Limb (tissue), 2 donors: ENCODE measurements around the gene PTPRM.

Experiments
- DNase-seq, 2 donors: peaks; one replicate each; pipeline ENCODE4 v3.0.0-alpha.2; 2016; ENCODE audit errors: extremely low spot score in 2 of 2

The PTPRM gene

GRCh38 chr18:8272254-8272653, 705.1 kb downstream of the PTPRM start:
- DNase-seq: no peak

GRCh38 chr18:8274370-8274769, 707.3 kb downstream of the PTPRM start:
- no peak for DNase-seq

GRCh38 chr18:8276406-8276805, 709.3 kb downstream of the PTPRM start:
- DNase-seq: no peak

- DNase-seq: no peak
Observed at GRCh38 chr18:8277270-8277669, 710.2 kb downstream of the PTPRM start.

- DNase-seq: no peak
Observed at GRCh38 chr18:8279346-8279745, 712.2 kb downstream of the PTPRM start.

- DNase-seq: no peak
Observed at GRCh38 chr18:8279781-8280330, 712.7 kb downstream of the PTPRM start.

GRCh38 chr18:8283891-8284585, 716.9 kb downstream of the PTPRM start:
- no peak for DNase-seq

- DNase-seq: no peak
Observed at GRCh38 chr18:8286303-8286702, 719.2 kb downstream of the PTPRM start.

GRCh38 chr18:8287196-8287885, 720.2 kb downstream of the PTPRM start:
- no peak for DNase-seq

GRCh38 chr18:8288472-8289195, 721.5 kb downstream of the PTPRM start:
- no peak for DNase-seq

GRCh38 chr18:8290435-8290834, 723.3 kb downstream of the PTPRM start:
- no peak for DNase-seq

GRCh38 chr18:8290913-8291312, 723.8 kb downstream of the PTPRM start:
- DNase-seq: no peak

GRCh38 chr18:8293184-8293583, 726.1 kb downstream of the PTPRM start:
- DNase-seq: no peak

- no peak for DNase-seq
Observed at GRCh38 chr18:8296886-8297616, 729.9 kb downstream of the PTPRM start.

- DNase-seq: no peak
Observed at GRCh38 chr18:8298186-8298585, 731.1 kb downstream of the PTPRM start.

GRCh38 chr18:8299054-8299980, 732.2 kb downstream of the PTPRM start:
- DNase-seq: no peak

GRCh38 chr18:8300751-8301410, 733.8 kb downstream of the PTPRM start:
- DNase-seq: no peak

GRCh38 chr18:8301427-8302172, 734.5 kb downstream of the PTPRM start:
- no peak for DNase-seq

- no peak for DNase-seq
Observed at GRCh38 chr18:8303151-8303755, 736.1 kb downstream of the PTPRM start.
